Measurements from ENCODE around the gene LRRC4C.

DNA sequence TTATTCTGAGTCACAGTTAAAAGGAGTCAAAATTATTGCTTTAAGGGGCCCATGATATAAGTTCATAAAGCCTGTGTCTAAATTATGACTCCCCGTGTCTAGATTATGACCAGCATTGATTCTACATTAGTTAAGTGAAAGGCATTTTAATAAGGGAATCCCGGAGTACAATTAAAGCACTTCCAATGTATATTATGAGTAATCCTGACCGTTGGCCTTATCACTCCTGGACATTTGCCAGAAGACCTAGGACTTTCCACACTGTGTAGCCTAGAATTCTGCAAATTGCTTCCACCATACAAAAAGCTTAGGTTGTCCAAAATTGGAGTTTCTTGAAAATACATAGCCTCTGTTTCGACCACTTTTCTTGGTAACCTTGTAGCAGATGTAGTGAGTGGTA, 1292.6 kb downstream of the LRRC4C start:
- TF ChIP-seq, protein P1, sequence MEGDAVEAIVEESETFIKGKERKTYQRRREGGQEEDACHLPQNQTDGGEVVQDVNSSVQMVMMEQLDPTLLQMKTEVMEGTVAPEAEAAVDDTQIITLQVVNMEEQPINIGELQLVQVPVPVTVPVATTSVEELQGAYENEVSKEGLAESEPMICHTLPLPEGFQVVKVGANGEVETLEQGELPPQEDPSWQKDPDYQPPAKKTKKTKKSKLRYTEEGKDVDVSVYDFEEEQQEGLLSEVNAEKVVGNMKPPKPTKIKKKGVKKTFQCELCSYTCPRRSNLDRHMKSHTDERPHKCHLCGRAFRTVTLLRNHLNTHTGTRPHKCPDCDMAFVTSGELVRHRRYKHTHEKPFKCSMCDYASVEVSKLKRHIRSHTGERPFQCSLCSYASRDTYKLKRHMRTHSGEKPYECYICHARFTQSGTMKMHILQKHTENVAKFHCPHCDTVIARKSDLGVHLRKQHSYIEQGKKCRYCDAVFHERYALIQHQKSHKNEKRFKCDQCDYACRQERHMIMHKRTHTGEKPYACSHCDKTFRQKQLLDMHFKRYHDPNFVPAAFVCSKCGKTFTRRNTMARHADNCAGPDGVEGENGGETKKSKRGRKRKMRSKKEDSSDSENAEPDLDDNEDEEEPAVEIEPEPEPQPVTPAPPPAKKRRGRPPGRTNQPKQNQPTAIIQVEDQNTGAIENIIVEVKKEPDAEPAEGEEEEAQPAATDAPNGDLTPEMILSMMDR (IDR thresholded peaks at IDR 0.05), result no peak
- TF ChIP-seq POLR2A (IDR thresholded peaks at IDR 0.05), result no peak
